Cardiac fibroblast (primary cell): ENCODE measurements around the gene FAM89A.

ENCODE experiments used
- DNase-seq, 2 donors: peaks; one replicate each; pipeline versions ENCODE4 v3.0.0 to v3.0.0-alpha.2; 2010; ENCODE audit warnings: low read depth in 2 of 2
- H3K4me3 ChIP-seq, 2 donors: replicated peaks in 1 of 2; 1 replicate in 1 of 2; 2 replicates in 1 of 2; pipeline ENCODE4 v1.5.1; 2011; ENCODE audit warnings: low read depth in 2 of 2, low read length in 2 of 2, mild to moderate bottlenecking in 2 of 2, moderate library complexity in 1 of 2
- TF ChIP-seq, protein P1 (sequence below): IDR thresholded peaks from one replicate; pipeline ENCODE4 v1.5.1; 2011; ENCODE audit warnings: low read depth, mild to moderate bottlenecking, low read length, inconsistent platforms

FAM89A gene

DNA sequence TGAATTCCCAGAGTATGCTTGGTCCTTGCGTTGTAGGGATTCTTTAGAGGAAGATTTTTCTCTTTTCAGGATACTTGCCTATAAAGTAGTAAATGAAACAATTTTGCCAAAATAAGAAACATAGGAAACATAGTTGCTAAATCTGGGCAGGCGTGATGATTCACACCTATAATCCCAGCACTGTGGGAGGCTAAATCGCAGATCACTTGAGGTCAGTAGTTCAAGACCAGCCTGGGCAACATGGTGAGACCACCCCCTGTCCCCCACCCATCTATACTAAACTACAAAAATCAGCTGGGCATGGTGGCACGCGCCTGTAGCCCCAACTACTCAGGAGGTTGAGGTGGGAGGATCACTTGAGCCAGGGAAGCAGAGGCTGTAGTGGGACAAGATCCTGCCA is 56.2 kb downstream of the FAM89A start:
- no peak for DNase-seq
- TF ChIP-seq, protein P1, sequence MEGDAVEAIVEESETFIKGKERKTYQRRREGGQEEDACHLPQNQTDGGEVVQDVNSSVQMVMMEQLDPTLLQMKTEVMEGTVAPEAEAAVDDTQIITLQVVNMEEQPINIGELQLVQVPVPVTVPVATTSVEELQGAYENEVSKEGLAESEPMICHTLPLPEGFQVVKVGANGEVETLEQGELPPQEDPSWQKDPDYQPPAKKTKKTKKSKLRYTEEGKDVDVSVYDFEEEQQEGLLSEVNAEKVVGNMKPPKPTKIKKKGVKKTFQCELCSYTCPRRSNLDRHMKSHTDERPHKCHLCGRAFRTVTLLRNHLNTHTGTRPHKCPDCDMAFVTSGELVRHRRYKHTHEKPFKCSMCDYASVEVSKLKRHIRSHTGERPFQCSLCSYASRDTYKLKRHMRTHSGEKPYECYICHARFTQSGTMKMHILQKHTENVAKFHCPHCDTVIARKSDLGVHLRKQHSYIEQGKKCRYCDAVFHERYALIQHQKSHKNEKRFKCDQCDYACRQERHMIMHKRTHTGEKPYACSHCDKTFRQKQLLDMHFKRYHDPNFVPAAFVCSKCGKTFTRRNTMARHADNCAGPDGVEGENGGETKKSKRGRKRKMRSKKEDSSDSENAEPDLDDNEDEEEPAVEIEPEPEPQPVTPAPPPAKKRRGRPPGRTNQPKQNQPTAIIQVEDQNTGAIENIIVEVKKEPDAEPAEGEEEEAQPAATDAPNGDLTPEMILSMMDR, result no peak
- H3K4me3 ChIP-seq, result no peak overlapping the region

DNA sequence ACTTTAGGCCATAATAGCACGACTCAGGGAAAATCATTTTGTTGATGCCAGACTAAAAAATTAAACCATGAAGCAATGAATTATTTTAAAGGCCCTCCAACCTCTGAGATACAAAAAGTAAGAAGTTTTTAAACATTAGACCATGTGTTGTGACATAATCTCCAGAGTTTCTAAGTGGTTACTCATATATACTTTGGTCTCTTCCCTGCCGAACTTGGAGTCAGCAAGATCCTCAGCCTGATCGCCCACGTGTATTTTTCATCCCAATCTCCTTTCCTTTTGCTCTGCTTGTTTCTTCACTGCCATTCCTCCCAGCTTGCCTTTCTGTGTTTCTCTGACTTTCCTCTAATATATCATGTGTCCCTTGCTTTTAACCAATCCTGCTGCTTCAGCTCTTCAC is 57.4 kb downstream of the FAM89A start:
- H3K4me3 ChIP-seq, result no peak overlapping the region
- TF ChIP-seq, protein P1, result no peak
- DNase-seq, result peak; percentile 3 to 72

DNA sequence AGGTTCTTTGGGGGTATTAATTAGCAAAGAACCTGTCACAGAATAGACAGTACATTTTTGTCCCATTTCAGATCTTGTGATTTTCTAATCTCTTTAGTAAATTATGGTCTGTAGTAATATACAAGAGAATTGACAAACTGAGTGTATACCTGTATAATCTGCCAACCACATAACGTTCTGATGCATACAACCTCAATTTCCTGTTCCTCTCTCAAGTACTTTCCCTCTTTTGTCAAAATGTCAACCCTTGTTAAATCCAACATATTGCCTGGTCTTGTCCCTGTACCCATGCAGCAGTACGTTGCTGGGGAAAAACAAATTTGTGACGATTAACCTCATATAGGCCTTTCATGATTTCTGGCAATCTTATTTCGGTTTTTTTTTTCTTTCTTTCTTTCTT is 60.1 kb downstream of the FAM89A start:
- H3K4me3 ChIP-seq, result peak overlapping the region in 1 of 2 donors; percentile 70
- TF ChIP-seq, protein P1, result no peak
- no peak for DNase-seq

DNA sequence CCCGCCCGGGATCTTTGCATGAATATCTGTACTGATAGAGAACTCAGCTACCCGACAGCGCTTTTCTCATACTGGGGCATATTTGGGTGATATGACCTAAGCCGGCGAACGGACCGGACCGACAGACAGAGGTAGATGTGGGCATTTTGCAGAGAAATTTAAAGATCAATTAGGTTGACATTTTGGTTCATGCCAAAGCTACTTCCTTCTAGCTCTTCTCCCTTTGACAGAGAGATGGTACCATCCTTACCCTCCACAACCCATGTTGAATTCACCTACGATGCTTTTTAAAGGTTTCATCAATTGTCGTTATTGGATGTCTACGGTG is 60.7 kb downstream of the FAM89A start:
- DNase-seq, result peak in 1 of 2 donors; percentile 2
- H3K4me3 ChIP-seq, result peak overlapping the region; percentile 70 to 74
- TF ChIP-seq, protein P1, result no peak

DNA sequence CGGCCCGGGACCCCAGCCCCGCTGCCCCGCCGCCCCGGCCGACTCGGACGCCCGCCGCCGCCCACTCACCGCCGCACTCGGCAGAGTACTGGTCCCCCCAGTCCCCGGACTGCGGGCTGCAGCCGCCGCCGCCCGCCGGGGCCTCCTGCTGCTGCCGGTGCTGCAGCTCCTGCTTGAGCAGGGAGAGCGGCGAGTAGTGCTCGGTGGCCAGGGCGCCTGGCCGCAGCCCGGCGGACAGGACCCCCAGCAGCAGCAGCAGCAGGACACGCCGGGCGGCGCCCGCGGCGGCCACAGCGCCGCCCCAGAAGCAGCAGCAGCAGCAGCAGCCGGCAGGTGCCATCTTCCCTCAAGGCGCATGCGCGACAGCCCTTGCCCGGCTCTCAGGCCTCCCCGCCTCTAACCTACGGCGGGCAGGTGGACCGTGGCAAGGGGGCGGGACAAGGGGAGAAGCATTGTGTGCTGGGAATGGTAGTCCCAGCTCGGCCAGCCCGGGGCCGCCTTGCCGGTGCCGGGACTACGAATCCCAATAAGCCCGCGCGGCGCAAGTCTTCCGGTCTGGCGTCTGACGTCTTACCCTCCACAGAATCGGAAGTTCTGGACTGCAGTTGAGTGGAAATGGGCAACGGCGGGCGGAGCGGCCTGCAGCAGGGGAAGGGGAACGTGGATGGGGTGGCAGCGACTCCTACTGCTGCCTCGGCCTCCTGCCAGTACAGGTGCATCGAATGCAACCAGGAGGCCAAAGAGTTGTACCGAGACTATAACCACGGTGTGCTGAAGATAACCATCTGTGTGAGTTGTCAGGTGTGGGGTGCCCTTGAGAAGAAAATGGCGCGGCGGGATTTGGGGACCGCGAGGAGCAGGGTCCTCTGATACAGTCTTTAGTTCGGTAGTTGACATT is 61.3 kb downstream of the FAM89A start, which contains the start of the genes ARV1 and TTC13:
TSS of gene ARV1 (plus strand) at position 604 of the 898 bp plus-strand sequence. CDS start at position 616, 12 bp downstream.
TSS of gene TTC13 (minus strand) at position 371 of the 898 bp plus-strand sequence. CDS start at position 340, 31 bp downstream.
- peak within 1 kb of the TSS; percentile 70 to 74 for H3K4me3 ChIP-seq
- peak; percentile 98 to 99 for DNase-seq
- TF ChIP-seq, protein P1, result no peak

DNA sequence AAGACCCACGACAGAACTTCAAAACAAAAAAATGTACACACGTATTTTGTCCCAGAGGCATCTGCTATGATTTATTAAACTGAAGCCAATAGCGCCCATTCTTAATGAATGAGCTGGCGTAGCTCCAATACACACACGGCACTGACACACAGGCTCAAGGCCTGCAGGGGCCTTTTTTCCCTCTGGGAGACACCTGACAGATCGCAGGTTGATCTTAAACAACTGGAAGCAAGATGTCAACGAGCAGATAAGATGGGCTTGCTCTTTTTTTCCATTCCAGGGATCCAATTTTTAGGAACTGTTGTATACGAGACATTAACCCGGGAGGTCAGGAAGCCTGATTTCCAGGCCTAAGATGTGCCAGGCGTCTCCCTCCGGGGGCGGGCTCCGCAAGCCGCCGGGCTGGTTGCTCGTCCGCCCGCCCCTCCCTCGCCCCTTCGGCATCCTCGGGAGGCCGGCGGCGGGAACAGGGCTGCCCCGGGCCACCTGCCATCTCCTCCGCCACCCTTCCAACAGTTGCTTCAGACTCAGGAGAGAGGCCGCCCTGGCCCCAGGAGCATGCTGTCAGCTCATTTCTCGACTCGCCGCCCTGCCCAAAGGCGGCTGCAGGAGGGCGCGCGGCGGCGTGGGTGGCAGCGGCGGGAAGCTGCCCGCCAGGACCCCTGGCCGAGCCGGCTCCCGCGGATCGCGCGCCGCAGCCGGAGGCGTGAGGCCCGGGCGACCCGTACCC is 62.1 kb downstream of the FAM89A start:
- TF ChIP-seq, protein P1, result no peak
- DNase-seq, result peak; percentile 16 to 27
- peak overlapping the region; percentile 70 to 74 for H3K4me3 ChIP-seq
